Activated naive CD4-positive, alpha-beta T cell treated with anti-CD3 and anti-CD28 coated beads, Interleukin-2, amount 10 ng/mL, durations not matched to agents 7 days and 5 days (primary cell): ENCODE results near the gene AURKA.

Experiments used
- CTCF ChIA-PET: fragments of 350-600 bp; sonication (Branson Sonifier 250); formaldehyde crosslinking; loops from one replicate; lab custom pipeline; 2021; ENCODE audit warnings: antibody characterized with exemption; lab: Charles Lee
- DNase-seq: peaks from one replicate; pipeline ENCODE4 v3.0.0-alpha.2; 2020
- H3K27ac Mint-ChIP-seq: one replicate; pipeline ENCODE4 v1.8.0; 2021; ENCODE audit warnings: mild to moderate bottlenecking, moderate library complexity, mixed read lengths
- H3K27me3 Mint-ChIP-seq: one replicate; pipeline ENCODE4 v1.8.0; 2021; ENCODE audit warnings: mild to moderate bottlenecking, mixed read lengths
- H3K36me3 Mint-ChIP-seq: one replicate; pipeline ENCODE4 v1.8.0; 2021; ENCODE audit warnings: mixed read lengths
- H3K4me1 Mint-ChIP-seq: one replicate; pipeline ENCODE4 v1.8.0; 2021; ENCODE audit warnings: mixed read lengths
- H3K4me3 Mint-ChIP-seq: one replicate; pipeline ENCODE4 v1.8.0; 2021; ENCODE audit warnings: mild to moderate bottlenecking, moderate library complexity, mixed read lengths
- H3K9me3 Mint-ChIP-seq: one replicate; pipeline ENCODE4 v1.8.0; 2021; ENCODE audit warnings: mixed read lengths

AURKA gene

GRCh38 chr20:56392132-56392880 lies at the start of gene AURKA, which contains the start of gene CSTF1:
AURKA (minus strand) TSS chr20:56392215; CDS start chr20:56388197, 4,018 bp downstream.
CSTF1 (plus strand) TSS chr20:56392645; CDS start chr20:56395553, 2,908 bp downstream.
- Mint-ChIP-seq H3K4me1 (peaks cover 62% of the 10 kb centered on the region), H3K27ac (no peak within 1 kb of the TSS), H3K4me3 (no peak within 1 kb of the TSS), H3K9me3 (no peaks in the 10 kb centered on the region), H3K36me3 (peaks cover 56% of the 10 kb centered on the region), H3K27me3 (no peaks in the 10 kb centered on the region)
- DNase-seq, result peak; percentile 99
- CTCF ChIA-PET, result interaction anchor here (1.2 to 1.3 kb wide), 2 partner anchors 11 to 72 kb away, joined by 3 read pairs; no protein-coding TSS in a partner anchor

- peak; percentile 71 for DNase-seq
Measured at GRCh38 chr20:56440346-56441007, 48.5 kb upstream of the AURKA start.

GRCh38 chr20:56439771-56440291 lies 47.8 kb upstream of the AURKA start:
- H3K27me3 Mint-ChIP-seq, result no peaks in the 10 kb centered on the region
- peak overlapping the region; percentile 47 for H3K4me3 Mint-ChIP-seq
- H3K27ac Mint-ChIP-seq, result peak overlapping the region; percentile 86
- CTCF ChIA-PET, result interaction anchor here (0.7 to 1.2 kb wide), 3 partner anchors 16 to 28 kb away, joined by 3 read pairs; partner anchors contain the start of gene CASS4
- no peaks in the 10 kb centered on the region for H3K9me3 Mint-ChIP-seq
- peaks cover 53% of the 10 kb centered on the region for H3K4me1 Mint-ChIP-seq
- DNase-seq, result peak; percentile 24
- peaks cover 14% of the 10 kb centered on the region for H3K36me3 Mint-ChIP-seq

More at GRCh38 chr20:56440346-56441007, 48.5 kb upstream of the AURKA start:
- H3K27me3 Mint-ChIP-seq, result no peaks in the 10 kb centered on the region
- peaks cover 53% of the 10 kb centered on the region for H3K4me1 Mint-ChIP-seq
- CTCF ChIA-PET, result interaction anchor here (0.7 to 1.2 kb wide), 3 partner anchors 17 to 29 kb away, joined by 3 read pairs; partner anchors contain the start of gene CASS4
- no peaks in the 10 kb centered on the region for H3K9me3 Mint-ChIP-seq
- peaks cover 14% of the 10 kb centered on the region for H3K36me3 Mint-ChIP-seq
- peak overlapping the region; percentile 47 for H3K4me3 Mint-ChIP-seq
- peak overlapping the region; percentile 86 for H3K27ac Mint-ChIP-seq

GRCh38 chr20:56438284-56438683 lies 46.3 kb upstream of the AURKA start:
- DNase-seq, result no peak
- no peaks in the 10 kb centered on the region for H3K27me3 Mint-ChIP-seq
- peak overlapping the region; percentile 52 for H3K27ac Mint-ChIP-seq
- no peak overlapping the region for H3K4me3 Mint-ChIP-seq
- peaks cover 49% of the 10 kb centered on the region for H3K4me1 Mint-ChIP-seq
- H3K36me3 Mint-ChIP-seq, result peaks cover 14% of the 10 kb centered on the region
- CTCF ChIA-PET, result no interaction called here
- H3K9me3 Mint-ChIP-seq, result no peaks in the 10 kb centered on the region

GRCh38 chr20:56437196-56437960 lies 45.4 kb upstream of the AURKA start:
- Mint-ChIP-seq H3K9me3 (no peaks in the 10 kb centered on the region), H3K27ac (no peak overlapping the region), H3K36me3 (peaks cover 13% of the 10 kb centered on the region), H3K27me3 (no peaks in the 10 kb centered on the region), H3K4me1 (peaks cover 46% of the 10 kb centered on the region), H3K4me3 (no peak overlapping the region)
- CTCF ChIA-PET, result no interaction called here
- no peak for DNase-seq

GRCh38 chr20:56433880-56434255 lies 41.9 kb upstream of the AURKA start:
- no peaks in the 10 kb centered on the region for H3K27me3 Mint-ChIP-seq
- no peaks in the 10 kb centered on the region for H3K9me3 Mint-ChIP-seq
- no peak for DNase-seq
- H3K4me3 Mint-ChIP-seq, result no peak overlapping the region
- H3K4me1 Mint-ChIP-seq, result peaks cover 40% of the 10 kb centered on the region
- peaks cover 28% of the 10 kb centered on the region for H3K36me3 Mint-ChIP-seq
- no peak overlapping the region for H3K27ac Mint-ChIP-seq
- CTCF ChIA-PET, result interaction anchor here (0.9 kb wide), 1 partner anchor 10 kb away, joined by 3 read pairs; no protein-coding TSS in a partner anchor

- no peak overlapping the region for H3K4me3 Mint-ChIP-seq
Measured at GRCh38 chr20:56433221-56433879, 41.3 kb upstream of the AURKA start.

GRCh38 chr20:56431471-56431870 lies 39.5 kb upstream of the AURKA start:
- peaks cover 43% of the 10 kb centered on the region for H3K4me1 Mint-ChIP-seq
- no peaks in the 10 kb centered on the region for H3K9me3 Mint-ChIP-seq
- H3K27me3 Mint-ChIP-seq, result no peaks in the 10 kb centered on the region
- H3K36me3 Mint-ChIP-seq, result peaks cover 20% of the 10 kb centered on the region
- H3K4me3 Mint-ChIP-seq, result no peak overlapping the region
- H3K27ac Mint-ChIP-seq, result no peak overlapping the region
- CTCF ChIA-PET, result no interaction called here
- DNase-seq, result no peak

More at GRCh38 chr20:56433221-56433879, 41.3 kb upstream of the AURKA start:
- H3K27ac Mint-ChIP-seq, result no peak overlapping the region
- peaks cover 42% of the 10 kb centered on the region for H3K4me1 Mint-ChIP-seq
- no peaks in the 10 kb centered on the region for H3K9me3 Mint-ChIP-seq
- CTCF ChIA-PET, result interaction anchor here (0.9 kb wide), 1 partner anchor 10 kb away, joined by 3 read pairs; no protein-coding TSS in a partner anchor
- peaks cover 27% of the 10 kb centered on the region for H3K36me3 Mint-ChIP-seq
- no peaks in the 10 kb centered on the region for H3K27me3 Mint-ChIP-seq
- DNase-seq, result no peak

- H3K4me1 Mint-ChIP-seq, result peaks cover 43% of the 10 kb centered on the region
- no peak overlapping the region for H3K4me3 Mint-ChIP-seq
- peaks cover 20% of the 10 kb centered on the region for H3K36me3 Mint-ChIP-seq
- CTCF ChIA-PET, result no interaction called here
- no peak for DNase-seq
- H3K27ac Mint-ChIP-seq, result no peak overlapping the region
- H3K27me3 Mint-ChIP-seq, result no peaks in the 10 kb centered on the region
- no peaks in the 10 kb centered on the region for H3K9me3 Mint-ChIP-seq
Measured at GRCh38 chr20:56430957-56431356, 38.9 kb upstream of the AURKA start.

- H3K27me3 Mint-ChIP-seq, result no peaks in the 10 kb centered on the region
Measured at GRCh38 chr20:56430461-56430860, 38.4 kb upstream of the AURKA start.

GRCh38 chr20:56429941-56430340 lies 37.9 kb upstream of the AURKA start:
- peaks cover 43% of the 10 kb centered on the region for H3K4me1 Mint-ChIP-seq
- CTCF ChIA-PET, result no interaction called here
- H3K27me3 Mint-ChIP-seq, result no peaks in the 10 kb centered on the region
- no peak for DNase-seq
- H3K4me3 Mint-ChIP-seq, result peak overlapping the region; percentile 52
- H3K9me3 Mint-ChIP-seq, result no peaks in the 10 kb centered on the region
- peaks cover 20% of the 10 kb centered on the region for H3K36me3 Mint-ChIP-seq
- peak overlapping the region; percentile 78 for H3K27ac Mint-ChIP-seq

More at GRCh38 chr20:56430461-56430860, 38.4 kb upstream of the AURKA start:
- no peak overlapping the region for H3K27ac Mint-ChIP-seq
- peaks cover 43% of the 10 kb centered on the region for H3K4me1 Mint-ChIP-seq
- H3K4me3 Mint-ChIP-seq, result no peak overlapping the region
- H3K36me3 Mint-ChIP-seq, result peaks cover 20% of the 10 kb centered on the region
- H3K9me3 Mint-ChIP-seq, result no peaks in the 10 kb centered on the region
- CTCF ChIA-PET, result no interaction called here
- no peak for DNase-seq

GRCh38 chr20:56429502-56429901 lies 37.5 kb upstream of the AURKA start:
- CTCF ChIA-PET, result no interaction called here
- Mint-ChIP-seq H3K4me3 (peak overlapping the region; percentile 52), H3K27ac (peak overlapping the region; percentile 78), H3K36me3 (peaks cover 20% of the 10 kb centered on the region), H3K9me3 (no peaks in the 10 kb centered on the region), H3K4me1 (peaks cover 43% of the 10 kb centered on the region), H3K27me3 (no peaks in the 10 kb centered on the region)
- no peak for DNase-seq

GRCh38 chr20:56428881-56429280 lies 36.9 kb upstream of the AURKA start:
- no peak overlapping the region for H3K27ac Mint-ChIP-seq
- no peak for DNase-seq
- peak overlapping the region; percentile 52 for H3K4me3 Mint-ChIP-seq
- H3K36me3 Mint-ChIP-seq, result peaks cover 20% of the 10 kb centered on the region
- H3K4me1 Mint-ChIP-seq, result peaks cover 39% of the 10 kb centered on the region
- no peaks in the 10 kb centered on the region for H3K9me3 Mint-ChIP-seq
- CTCF ChIA-PET, result no interaction called here
- H3K27me3 Mint-ChIP-seq, result no peaks in the 10 kb centered on the region
